Measurements from ENCODE around the gene IRAK1.

GRCh38 chrX:153989973-153990655, 29.6 kb downstream of the IRAK1 start:
- no peak for TF ChIP-seq CTCF (IDR thresholded peaks at IDR 0.05; ENCODE audit: poor library complexity, severe bottlenecking)
- no peak for TF ChIP-seq EP300 (conservative IDR thresholded peaks at IDR 0.05; ENCODE audit: poor library complexity, severe bottlenecking)
- no peak for TF ChIP-seq REST (IDR thresholded peaks at IDR 0.05; ENCODE audit: borderline replicate concordance)
- TF ChIP-seq POLR2AphosphoS5 (IDR thresholded peaks at IDR 0.05) = no peak
- TF ChIP-seq SMC3 (conservative IDR thresholded peaks at IDR 0.05; ENCODE audit: poor library complexity) = no peak
